GM21447 (cell line): ENCODE results near the gene ARHGEF10L.

Experiments
- ATAC-seq: cut with Tn5 transposase; IDR thresholded peaks from one replicate; pipeline ENCODE4 v1.9.1; 2021; ENCODE audit not compliant: unreplicated experiment

Gene ARHGEF10L

DNA sequence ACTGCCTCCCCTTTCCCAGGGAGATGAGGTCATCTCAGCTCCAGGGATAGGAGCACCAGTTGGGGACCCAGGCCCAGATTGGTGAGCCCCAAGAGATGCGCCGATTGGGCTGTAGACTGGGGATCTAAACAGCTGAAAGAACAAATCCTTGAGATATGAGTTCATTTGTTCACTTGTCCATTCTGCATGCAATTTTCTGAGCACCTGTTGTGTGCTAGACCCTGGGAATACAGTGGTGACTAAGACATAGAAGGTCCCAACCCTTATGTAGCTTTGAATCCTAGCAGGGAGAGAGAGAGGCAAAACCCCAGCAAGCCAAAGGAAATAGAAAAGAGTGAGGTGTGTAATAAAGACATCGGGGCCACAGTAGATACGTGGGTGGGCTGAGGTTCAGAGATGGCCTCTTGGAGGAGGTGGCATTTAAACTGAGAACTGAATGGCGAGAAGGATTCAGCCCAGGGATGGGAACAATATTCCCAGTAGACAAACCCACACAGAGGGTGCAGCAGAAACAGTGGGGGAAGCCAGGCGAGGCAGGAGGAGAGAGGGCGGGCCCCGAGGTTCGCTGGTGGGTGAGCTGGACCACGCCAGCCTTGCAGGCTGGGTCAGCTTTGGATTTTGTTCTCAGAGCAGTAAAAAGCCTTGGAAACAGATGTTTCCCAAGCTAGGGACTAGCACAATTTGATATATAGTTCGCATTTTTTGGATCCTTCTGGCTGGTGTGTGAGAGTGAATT is 110.0 kb downstream of the ARHGEF10L start:
- ATAC-seq, result no peak

DNA sequence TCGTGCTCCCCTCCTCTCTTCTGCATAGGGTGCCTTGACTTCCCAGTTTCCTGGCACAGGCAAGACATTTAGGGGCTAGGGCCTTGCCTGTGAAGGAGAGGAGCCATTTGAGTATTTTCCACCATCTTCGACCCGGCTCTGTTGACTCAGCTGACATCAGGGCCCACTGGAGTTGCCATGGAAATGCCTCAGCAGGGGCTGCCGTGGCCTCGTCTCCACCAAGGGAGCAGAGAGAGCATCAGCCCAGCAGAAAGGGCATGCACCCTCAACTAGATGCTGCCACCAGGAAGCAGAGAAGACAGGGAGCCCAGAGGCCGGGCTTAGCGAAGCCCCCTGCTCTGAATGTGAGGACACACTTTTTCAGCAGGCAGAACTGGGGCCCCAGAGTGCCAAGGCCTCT is 113.8 kb downstream of the ARHGEF10L start:
- ATAC-seq, result no peak

DNA sequence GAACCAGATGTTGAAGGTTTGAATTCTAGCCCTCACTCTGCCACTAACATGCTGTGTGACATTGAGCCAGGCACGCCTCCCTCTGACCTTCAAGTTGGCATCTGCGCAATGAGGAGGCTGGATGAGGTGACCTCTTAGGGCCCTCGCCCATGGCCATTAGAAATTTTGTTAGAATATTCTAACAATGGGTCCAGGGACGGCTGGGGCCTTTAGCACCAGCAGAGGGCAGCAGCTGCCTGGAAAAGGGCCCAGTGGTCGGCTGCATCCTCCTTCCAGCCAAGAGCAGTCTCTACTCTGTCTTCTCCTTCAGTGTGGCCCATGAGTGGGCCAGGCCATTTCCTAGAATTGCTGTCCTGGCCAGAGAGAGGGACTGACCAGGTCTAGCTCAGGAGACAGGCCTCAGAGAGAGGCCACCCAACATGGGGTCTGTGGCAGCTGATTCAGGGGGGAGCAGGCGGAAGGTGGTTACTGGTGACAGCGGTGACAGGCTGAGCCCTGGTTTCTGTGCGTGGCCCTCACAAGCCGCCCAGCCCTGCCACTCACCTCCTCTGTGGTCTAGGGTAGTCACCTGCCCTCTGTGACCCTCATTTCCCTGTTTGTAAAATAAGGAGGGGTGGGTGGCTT is 114.3 kb downstream of the ARHGEF10L start:
- ATAC-seq, result no peak

DNA sequence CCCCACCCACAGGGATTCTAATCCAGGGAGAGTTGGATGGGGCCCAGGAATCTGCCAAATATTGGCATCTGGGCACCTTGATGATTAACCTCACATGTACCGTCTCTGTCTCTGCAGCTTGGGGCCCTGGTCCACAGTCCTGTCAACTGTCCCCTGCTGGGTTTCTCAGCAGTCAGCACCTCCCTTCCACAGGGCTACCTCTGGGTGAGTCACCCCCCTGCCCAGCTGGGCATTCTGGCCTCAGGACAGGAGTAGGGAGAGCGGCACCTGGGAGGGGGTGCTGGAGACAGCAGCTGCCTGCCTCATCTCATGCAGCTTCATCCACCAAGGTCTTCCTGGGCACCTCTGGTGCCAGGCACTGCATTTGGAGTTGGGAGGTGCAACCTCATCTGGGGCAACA is 115.0 kb downstream of the ARHGEF10L start:
- no peak for ATAC-seq

DNA sequence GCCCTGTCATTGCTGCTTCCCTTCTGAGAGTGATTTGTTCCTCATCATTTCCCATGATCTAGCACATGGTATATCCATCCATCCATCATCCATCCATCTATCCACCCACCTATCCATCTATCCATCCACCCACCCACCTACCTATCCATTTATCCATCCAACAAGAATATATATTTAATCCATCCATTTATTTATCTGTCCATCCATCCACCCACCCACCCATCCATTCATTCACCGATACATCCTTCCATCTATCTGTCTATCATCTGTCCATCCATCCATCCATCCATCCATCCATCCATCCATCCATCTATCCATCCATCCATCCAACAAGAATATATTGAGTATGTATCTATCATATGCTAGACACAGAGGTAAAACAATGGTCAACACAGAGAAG is 115.7 kb downstream of the ARHGEF10L start:
- ATAC-seq, result no peak

DNA sequence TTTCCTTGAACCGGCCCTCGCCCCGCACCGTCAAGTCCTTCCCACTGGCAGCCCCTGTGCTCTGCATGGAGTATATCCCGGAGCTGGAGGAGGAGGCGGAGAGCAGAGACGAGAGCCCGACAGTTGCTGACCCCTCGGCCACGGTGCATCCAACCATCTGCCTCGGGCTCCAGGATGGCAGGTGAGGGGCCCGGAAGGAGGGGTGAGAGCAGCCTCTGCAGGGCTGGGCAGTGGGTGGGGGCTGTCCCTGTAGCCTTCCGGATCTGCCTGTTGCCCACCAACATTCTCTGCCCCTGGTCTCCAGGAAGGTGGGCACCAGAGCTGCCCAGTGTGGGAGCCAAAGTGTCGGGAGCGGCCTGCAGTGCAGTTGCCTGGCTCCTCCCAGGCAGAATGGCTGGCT is 116.4 kb downstream of the ARHGEF10L start:
- ATAC-seq, result no peak

DNA sequence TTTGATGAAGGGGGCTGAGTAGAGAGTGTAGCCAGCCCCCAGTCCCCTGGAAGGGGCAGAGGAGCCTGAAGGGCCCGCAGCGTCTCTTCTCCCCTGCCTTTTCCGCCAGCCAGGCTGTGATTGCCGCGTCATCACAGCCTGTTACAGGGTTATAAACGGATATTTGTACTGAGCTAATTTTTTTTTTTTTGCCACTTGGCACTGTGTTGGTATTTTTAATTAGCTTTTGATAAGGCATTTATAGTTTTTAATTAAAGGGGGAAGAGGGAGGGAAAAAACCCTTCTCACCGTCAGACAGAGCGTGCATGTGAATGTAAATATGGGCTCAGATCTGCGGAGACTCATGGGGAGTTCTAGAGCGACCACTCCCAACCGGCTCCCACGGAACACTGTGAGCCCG is 117.9 kb downstream of the ARHGEF10L start:
- no peak for ATAC-seq

DNA sequence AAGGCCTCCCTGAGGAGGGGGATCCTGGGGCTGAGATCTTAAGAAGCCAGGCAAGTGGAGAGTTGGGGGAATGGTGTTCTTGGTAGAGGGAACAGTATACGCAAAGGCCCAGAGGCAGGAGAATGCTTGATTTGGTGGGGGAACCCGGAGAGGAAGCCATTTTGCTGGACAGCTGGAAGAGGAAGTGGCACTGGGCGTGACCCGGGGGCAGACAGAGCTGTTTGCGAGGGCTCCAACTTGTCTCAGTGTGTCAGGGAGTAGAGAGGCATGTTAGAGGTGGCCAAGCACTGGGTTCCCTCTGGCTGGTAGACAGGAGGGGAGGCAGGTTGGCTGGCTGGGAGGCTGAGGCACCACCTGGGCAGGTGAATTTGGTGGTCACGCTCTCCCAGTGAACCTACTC is 119.3 kb downstream of the ARHGEF10L start:
- ATAC-seq, result no peak

DNA sequence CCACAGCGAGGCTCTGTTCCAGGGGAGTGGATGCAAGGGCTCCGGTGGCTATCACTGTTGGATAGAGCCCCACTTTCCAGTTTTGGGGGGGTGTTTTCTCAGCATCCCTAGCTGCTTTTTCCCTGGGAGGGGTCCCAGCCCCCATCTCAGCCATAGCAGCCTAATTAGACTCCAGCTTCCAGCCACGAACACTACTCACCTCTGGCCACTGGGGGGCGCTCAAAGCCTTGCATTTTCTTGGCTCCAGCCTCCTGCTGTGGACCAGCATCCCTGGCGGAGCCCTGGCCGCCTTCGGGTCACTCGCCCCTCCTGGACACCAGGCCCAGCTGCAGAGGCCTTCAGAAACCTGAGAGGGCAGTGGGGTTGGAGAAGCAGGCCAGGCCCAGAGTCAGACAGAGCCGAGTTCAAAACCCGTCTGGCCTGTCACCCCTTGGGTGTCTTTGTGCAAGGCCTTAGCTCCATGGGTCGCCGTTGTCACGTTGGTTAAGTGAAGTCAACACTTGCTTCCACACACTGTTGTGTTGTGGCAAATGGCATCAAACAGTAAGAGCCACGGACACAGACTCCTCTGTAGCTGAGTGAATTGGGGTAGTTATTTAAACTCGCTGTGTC is 122.2 kb downstream of the ARHGEF10L start:
- no peak for ATAC-seq

DNA sequence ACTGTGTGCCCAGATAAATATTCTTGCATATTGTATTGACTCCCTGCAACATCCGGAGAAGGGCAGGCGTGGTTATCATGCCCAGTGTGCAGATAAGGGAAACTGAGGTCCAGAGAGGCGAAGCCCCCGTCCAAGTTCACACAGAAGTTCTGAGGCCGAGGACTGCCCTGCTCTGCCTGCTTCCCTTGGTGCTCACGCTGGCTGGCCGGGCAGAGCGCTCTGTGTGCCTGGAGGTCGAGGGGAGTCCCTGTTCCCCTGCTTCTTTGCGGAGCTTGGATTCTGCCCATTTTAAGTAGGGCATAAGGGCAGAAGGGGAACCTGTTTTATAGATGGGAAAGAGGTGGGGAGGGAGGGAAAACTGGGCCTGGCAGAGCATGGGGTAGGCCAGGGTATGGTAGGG is 122.8 kb downstream of the ARHGEF10L start:
- ATAC-seq, result no peak

DNA sequence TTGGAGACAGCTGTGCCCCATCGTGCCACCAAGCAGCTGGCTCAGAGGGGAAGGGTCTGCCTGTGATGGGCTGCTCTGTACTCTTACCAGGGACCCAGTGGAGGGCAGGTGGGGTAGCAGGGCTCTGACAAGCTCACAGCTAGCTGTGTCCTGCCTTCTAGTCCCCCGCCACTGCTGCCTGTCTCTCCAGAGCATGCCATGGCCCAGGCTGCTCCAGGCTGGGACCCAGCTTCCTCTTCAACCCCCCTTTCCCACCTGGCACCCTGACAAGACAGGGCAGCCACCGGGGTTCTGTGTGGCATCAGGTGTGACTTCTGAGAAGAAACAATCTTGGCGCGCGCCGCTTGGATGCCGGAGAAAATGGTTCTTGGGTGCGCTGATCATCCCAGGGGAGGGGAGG is 123.3 kb downstream of the ARHGEF10L start:
- no peak for ATAC-seq

DNA sequence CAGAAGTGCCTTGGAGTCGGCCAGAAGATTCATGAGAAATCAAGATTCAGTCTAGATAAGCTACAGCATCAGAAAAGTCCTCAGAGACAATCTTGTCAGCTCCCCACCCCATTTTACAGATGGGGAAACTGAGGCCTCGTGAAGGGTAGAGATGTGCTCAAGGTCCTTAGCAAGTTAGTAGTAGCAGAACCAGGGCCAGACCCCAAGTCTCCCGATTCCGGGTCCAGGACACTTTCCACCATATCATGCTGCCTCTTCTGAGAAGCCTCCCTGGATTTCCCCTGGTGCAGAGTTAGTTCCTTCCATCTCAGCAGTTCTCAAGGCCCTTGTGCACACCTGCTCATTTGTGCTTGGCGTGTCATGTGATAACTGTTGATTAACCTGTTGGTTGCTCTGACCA is 124.1 kb downstream of the ARHGEF10L start:
- no peak for ATAC-seq

DNA sequence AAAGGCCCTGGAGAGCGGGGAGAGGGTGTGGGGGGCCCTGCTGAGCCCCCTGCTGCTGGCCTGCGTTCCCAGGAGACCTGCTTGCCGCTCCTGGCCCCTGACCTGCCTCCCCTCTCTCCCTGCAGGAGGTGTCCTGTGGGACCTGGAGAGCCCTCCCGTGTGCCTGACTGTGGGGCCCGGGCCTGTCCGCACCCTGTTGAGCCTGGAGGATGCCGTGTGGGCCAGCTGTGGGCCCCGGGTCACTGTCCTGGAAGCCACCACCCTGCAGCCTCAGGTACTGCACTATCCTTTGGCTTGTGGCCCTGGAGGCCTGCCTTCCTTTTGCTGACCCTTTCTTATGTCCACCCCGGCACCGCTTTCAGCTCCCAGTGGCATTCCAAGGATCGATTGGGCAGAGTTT is 124.8 kb downstream of the ARHGEF10L start:
- ATAC-seq, result no peak

DNA sequence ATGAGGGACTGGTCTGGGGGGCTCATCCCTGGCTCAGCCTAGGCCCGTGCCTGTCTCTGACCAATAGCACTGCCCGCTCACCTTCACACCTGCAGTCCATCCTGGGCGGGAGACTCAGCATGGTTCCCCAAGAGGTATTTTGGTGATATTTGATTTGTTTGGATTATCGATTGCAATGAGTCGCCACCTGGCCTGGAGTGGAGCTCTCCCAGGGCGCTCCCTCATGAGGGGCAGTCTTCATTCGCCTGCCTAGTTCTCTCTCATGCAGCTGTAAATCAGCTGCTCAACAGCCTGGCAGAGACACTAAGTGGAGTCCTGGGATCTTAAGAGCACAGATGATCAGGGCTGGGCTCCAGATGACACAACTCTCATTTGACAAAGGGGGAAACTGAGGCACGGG is 125.6 kb downstream of the ARHGEF10L start:
- ATAC-seq, result no peak

DNA sequence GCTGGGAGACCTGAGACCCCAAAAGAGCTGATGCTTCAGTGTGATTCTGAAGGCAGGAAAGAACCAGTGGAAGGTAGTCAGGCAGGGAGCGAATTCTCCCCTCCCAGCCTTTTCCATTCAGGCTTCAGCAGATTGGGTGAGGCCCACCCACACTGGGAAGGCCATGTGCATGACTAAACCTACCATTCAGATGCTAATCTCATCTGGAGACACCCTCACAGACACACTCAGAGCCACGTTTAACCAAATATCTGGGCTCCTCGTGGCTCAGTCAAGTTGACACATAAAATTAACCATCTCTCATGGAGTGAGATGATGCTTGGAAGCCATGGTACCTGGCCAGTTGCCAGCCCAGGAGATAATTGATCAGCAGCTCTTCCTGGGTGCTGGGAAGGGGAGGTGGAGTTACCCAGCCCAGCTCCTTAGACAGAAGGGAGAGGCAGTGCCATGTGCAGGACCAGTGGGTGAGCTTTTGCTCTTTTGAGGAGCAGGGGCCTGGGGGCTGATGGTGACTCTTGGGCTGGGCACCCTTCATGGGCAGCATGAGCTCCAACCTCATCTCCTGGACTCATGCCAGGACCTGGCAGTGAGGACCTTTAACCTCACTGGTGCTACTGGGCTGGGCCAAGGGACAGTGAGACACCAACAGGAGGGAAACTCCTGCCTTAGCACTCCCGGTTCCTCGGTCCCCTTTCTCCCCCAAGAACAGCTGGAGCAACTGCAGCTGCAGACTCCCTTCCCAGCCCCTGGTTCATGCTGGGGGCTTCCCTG is 126.6 kb downstream of the ARHGEF10L start:
- ATAC-seq, result no peak

DNA sequence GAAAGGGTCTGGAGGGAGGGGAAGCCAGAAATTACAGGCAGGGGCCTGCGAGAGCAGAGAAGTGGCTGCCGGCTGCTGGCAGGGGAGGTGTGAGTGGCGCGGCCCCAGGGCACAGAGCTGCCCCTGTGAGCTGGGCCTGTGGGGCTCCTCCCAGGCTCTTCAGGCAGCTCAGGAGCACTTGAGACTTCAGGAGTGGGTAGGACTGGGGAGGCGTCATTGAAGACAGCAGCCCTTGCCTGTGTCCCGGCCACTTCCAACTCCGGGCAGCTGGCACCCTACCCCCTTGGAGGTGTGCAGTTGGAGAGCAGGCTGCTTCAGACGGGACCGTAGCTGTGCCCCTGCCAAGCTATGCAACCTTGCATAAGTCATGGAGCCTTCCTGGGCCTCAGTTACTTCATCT is 128.1 kb downstream of the ARHGEF10L start:
- no peak for ATAC-seq

DNA sequence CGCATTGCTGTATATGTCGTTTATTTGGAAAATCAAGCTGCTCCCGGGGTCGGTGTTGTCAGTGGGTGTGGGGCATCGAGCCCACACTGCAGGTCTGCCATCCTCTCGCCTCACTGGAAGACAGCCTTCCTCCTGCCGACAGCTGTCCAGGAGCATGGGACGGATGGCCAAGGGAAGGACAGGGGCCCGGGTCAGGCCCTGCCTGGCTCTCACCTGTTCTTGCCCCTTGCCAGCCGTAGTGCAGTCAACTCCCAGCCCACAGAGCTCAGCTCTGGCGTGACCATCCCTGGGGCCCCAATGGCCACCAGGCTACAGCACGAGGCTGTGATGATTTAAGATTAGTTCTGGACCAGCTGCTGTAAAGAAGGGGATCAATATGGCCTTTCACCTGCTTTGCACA is 128.7 kb downstream of the ARHGEF10L start:
- no peak for ATAC-seq

DNA sequence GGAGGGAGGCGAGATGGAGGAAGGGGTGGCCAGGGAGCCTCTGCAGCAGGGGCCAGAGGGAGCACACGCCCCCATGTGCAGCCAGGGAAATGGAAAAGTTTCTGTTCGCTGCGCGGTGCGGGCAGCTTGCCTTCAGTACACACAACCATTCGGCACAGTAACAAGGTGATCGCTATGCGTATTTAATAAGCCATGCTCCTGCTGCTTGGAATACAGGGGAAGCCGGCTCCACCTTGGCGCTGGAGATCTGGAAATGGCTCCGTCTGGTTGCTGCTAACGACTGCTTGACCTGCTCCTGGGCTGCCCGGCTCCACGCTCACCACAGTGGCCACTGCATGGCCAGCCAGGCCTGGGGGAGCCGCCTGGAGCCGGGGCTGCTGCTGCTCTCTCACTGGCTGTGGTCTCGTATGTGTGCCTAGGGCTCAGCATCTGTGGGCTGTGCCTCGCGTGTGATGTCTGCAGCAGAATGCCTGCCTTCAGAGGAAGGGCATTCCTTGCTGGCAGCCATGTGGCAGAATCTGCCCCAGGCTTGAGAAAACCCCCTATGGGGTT is 129.2 kb downstream of the ARHGEF10L start:
- ATAC-seq, result no peak

DNA sequence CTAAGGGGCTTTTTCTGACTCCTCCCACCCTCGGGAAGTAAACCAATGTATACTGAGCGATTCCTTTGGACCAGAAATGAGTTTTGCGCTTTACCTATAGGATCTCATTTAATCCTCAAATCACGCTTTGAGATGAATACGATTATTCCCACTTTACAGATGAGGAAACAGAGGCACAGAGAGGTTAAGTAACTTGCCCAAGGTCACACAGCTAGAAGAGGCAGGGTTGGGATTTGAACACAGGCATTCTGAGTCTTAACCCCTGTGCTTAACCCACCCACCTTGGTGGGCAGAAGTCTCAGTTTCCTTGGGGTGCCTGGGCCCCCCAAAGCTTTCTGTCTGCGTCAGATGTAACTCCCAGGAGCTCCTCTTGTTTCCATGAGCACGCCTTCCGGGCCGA is 129.8 kb downstream of the ARHGEF10L start:
- no peak for ATAC-seq

DNA sequence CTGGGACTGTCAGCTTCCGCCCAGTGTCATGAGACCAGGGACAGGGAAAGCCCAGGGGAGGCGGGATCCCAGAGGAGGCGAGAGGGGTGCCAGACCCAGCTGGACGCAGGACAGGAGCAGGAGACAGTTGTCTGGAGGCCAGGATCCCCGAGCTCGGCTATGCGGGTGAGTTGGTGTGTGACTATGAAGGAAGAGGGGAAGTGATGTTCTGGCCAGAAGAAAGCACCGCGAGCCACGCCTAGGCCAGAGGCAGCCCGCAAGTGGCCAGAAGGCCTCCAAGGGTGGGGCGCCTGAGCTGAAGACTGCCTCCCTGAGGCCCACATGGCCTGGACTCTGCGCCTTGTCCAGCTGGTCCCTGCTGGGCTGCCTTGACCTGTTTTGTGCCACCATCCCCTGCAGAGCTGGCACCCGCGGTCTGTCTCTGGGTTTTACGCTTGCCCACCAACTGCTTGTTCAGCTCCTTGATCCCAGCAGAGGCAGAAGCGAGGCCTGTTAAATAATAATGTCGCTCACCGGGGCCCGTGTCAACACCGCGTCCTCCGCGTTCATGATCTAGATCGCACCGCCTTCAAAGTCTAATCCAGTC is 130.5 kb downstream of the ARHGEF10L start:
- ATAC-seq, result no peak
